IMR-90 (cell line): ENCODE results near the gene ZNRD2. TPM values are rescaled to one million over a fixed set of nuclear protein-coding genes. Genes with fewer than 3 reads are reported as not detected.

Experiments
- ATAC-seq: fragments of 200-7000 bp; cut with Tn5 transposase; 2 replicates; pipeline ENCODE4 v1.9.1; 2020; ENCODE audit warnings: low read depth, mild to moderate bottlenecking, moderate library complexity
- BruUV-seq: library from RNA; stranded (reverse); fragments of 400-500 nt; replicated peaks from 2 replicates; lab custom pipeline; 2021; lab: Mats Ljungman, UMichigan
- CTCF ChIA-PET: fragments of 300-600 bp; formaldehyde crosslinking; extraction: SDS; loops from one replicate; lab custom pipeline; 2021; ENCODE audit warnings: antibody characterized with exemption; lab: Yijun Ruan, JAX
- POLR2A ChIA-PET: fragments of 300-600 bp; sonication (Branson Sonifier 250); formaldehyde crosslinking; loops from one replicate; lab custom pipeline; 2022; ENCODE audit warnings: antibody characterized with exemption; ENCODE audit not compliant: unreplicated experiment; lab: Charles Lee
- DNase-seq: peaks from one replicate; pipeline ENCODE4 v3.0.0; 2013
- H2AFZ ChIP-seq: replicated peaks from 2 replicates; pipeline ENCODE3; 2013; ENCODE audit warnings: low read length, mild to moderate bottlenecking; ENCODE audit not compliant: poor library complexity
- H2AK5ac ChIP-seq: 2 replicates; pipeline ENCODE4 v1.6.1; 2013; ENCODE audit warnings: low read depth, low read length, inconsistent platforms
- H2AK9ac ChIP-seq: replicated peaks from 2 replicates; pipeline ENCODE3; 2013; ENCODE audit warnings: mild to moderate bottlenecking, low read depth, low read length, moderate library complexity; ENCODE audit not compliant: poor library complexity
- H2BK120ac ChIP-seq: 2 replicates; pipeline ENCODE4 v1.6.1; 2013; ENCODE audit warnings: low read depth, low read length, inconsistent platforms
- H2BK15ac ChIP-seq: 3 replicates; pipeline ENCODE4 v1.6.1; 2013; ENCODE audit warnings: low read depth, low read length, inconsistent platforms
- H2BK20ac ChIP-seq: 2 replicates; pipeline ENCODE4 v1.6.1; 2013; ENCODE audit warnings: low read depth, mild to moderate bottlenecking, inconsistent platforms, low read length, moderate library complexity
- H2BK5ac ChIP-seq: 2 replicates; pipeline ENCODE4 v1.6.1; 2013; ENCODE audit warnings: mild to moderate bottlenecking, low read depth, low read length, inconsistent platforms; ENCODE audit not compliant: poor library complexity, severe bottlenecking
- H3K14ac ChIP-seq: replicated peaks from 2 replicates; pipeline ENCODE4 v1.6.1; 2013; ENCODE audit warnings: low read depth, low read length, inconsistent platforms
- H3K18ac ChIP-seq: 2 replicates; pipeline ENCODE4 v1.6.1; 2013; ENCODE audit warnings: low read depth, low read length, control low read depth
- H3K23ac ChIP-seq: 2 replicates; pipeline ENCODE4 v1.6.1; 2013; ENCODE audit warnings: low read depth, low read length, inconsistent platforms
- H3K27ac ChIP-seq: 2 replicates; pipeline ENCODE4 v1.5.1; 2013; ENCODE audit warnings: mild to moderate bottlenecking, control low read depth, low read length; ENCODE audit not compliant: insufficient read depth
- H3K27me3 ChIP-seq: 2 replicates; pipeline ENCODE4 v1.6.1; 2013; ENCODE audit warnings: low read length; ENCODE audit not compliant: control insufficient read depth, insufficient read depth
- H3K36me3 ChIP-seq: 2 replicates; pipeline ENCODE4 v1.6.1; 2013; ENCODE audit warnings: low read length, mixed read lengths; ENCODE audit not compliant: control insufficient read depth, insufficient read depth
- H3K4ac ChIP-seq: 2 replicates; pipeline ENCODE4 v1.6.1; 2013; ENCODE audit warnings: low read depth, low read length, inconsistent platforms
- H3K4me1 ChIP-seq: 2 replicates; pipeline ENCODE4 v1.6.1; 2013; ENCODE audit warnings: low read length, mixed read lengths; ENCODE audit not compliant: control insufficient read depth, insufficient read depth
- H3K4me2 ChIP-seq: 2 replicates; pipeline ENCODE4 v1.6.1; 2013; ENCODE audit warnings: low read depth, mild to moderate bottlenecking, control low read depth, low read length, moderate library complexity
- H3K4me3 ChIP-seq: 2 replicates; pipeline ENCODE4 v1.5.1; 2013; ENCODE audit warnings: low read depth, mild to moderate bottlenecking, control low read depth, low read length, moderate library complexity; ENCODE audit not compliant: insufficient read depth
- H3K56ac ChIP-seq: 2 replicates; pipeline ENCODE4 v1.6.1; 2013; ENCODE audit warnings: low read length, inconsistent platforms; ENCODE audit not compliant: insufficient read depth; ENCODE audit errors: extremely low read depth
- H3K79me1 ChIP-seq, 2 experiments: 2 replicates each; pipeline ENCODE4 v1.6.1; 2013; ENCODE audit warnings: low read length in 2 of 2, inconsistent platforms in 1 of 2, low read depth in 1 of 2
- H3K9ac ChIP-seq: 2 replicates; pipeline ENCODE4 v1.6.1; 2013; ENCODE audit warnings: low read depth, low read length, control low read depth
- H3K9me1 ChIP-seq: 2 replicates; pipeline ENCODE4 v1.6.1; 2013; ENCODE audit warnings: low read length, inconsistent platforms; ENCODE audit not compliant: insufficient read depth
- H3K9me3 ChIP-seq: 2 replicates; pipeline ENCODE4 v1.6.1; 2013; ENCODE audit warnings: low read length; ENCODE audit not compliant: control insufficient read depth, insufficient read depth
- H4K20me1 ChIP-seq: 2 replicates; pipeline ENCODE4 v1.6.1; 2013; ENCODE audit warnings: low read length, inconsistent platforms; ENCODE audit not compliant: insufficient read depth
- H4K5ac ChIP-seq: 2 replicates; pipeline ENCODE4 v1.6.1; 2013; ENCODE audit warnings: mild to moderate bottlenecking, low read depth, low read length, control low read depth
- H4K8ac ChIP-seq, 2 experiments: 2 replicates each; pipeline ENCODE4 v1.6.1; 2013; ENCODE audit warnings: low read depth in 2 of 2, low read length in 2 of 2, control low read depth in 1 of 2, inconsistent platforms in 1 of 2
- H4K91ac ChIP-seq: 2 replicates; pipeline ENCODE4 v1.6.1; 2013; ENCODE audit warnings: low read depth, low read length, inconsistent platforms; ENCODE audit not compliant: insufficient read depth
- BHLHE40 ChIP-seq: fragments of 150-350 bp; IDR thresholded peaks from 2 replicates; pipeline ENCODE4 v1.6.1; 2016; ENCODE audit warnings: mild to moderate bottlenecking, low read depth, low read length
- CEBPB ChIP-seq: IDR thresholded peaks from 2 replicates; pipeline ENCODE4 v1.6.1; 2012; ENCODE audit warnings: low read depth, low read length, improper control_type of control experiment
- CHD1 ChIP-seq: IDR thresholded peaks from 2 replicates; pipeline ENCODE4 v1.6.1; 2012; ENCODE audit warnings: low read depth, low read length, improper control_type of control experiment
- MXI1 ChIP-seq: IDR thresholded peaks from 2 replicates; pipeline ENCODE4 v1.6.1; 2012; ENCODE audit warnings: low read depth, mild to moderate bottlenecking, low read length, moderate library complexity, borderline replicate concordance
- NFE2L2 ChIP-seq: fragments of 150-350 bp; IDR thresholded peaks from 2 replicates; pipeline ENCODE4 v1.6.1; 2016; ENCODE audit warnings: low read depth, mild to moderate bottlenecking, low read length
- WGBS, 2 experiments: methylation state at CpG; one replicate each; pipeline versions ENCODE4 v1.1.5 to v1.1.7; 2013; ENCODE audit warnings: missing lambda C conversion rate in 2 of 2; ENCODE audit not compliant: insufficient read length in 1 of 2; ENCODE audit errors: extremely low coverage in 2 of 2; 5-methylcytosine and 5-hydroxymethylcytosine counted together
- dilution Hi-C: fragments of 300-500 bp; cut with HindIII; formaldehyde crosslinking; loops from one replicate; pipeline ENCODE4 v1.14.3; 2018; ENCODE audit warnings: low sequenced_read_pairs; ENCODE audit not compliant: unreplicated experiment
- in situ Hi-C: fragments of 300-500 bp; cut with MboI; formaldehyde crosslinking; loops from 3 replicates; pipeline ENCODE4 v1.14.3; 2019; ENCODE audit warnings: low sequenced_read_pairs, inconsistent platforms, mixed read lengths
- intact Hi-C: fragments of 100-400 bp; cut with micrococcal nuclease; formaldehyde crosslinking; loops from 2 replicates; pipeline ENCODE4 v1.10.0; 2022
- polyA plus RNA-seq, 3 experiments: library from polyadenylated mRNA; depleted of rRNA; stranded (reverse); fragments of >200 nt; gene quantifications; 2 replicates each; pipeline ENCODE4 v1.2.3, GENCODE V29; 2012; ENCODE audit warnings: low replicate concordance in 1 of 3
- total RNA-seq: library from RNA; depleted of rRNA; stranded (reverse); fragments of >200 nt; gene quantifications from 2 replicates; pipeline ENCODE4 v1.2.3, GENCODE V29; 2012
- TF ChIP-seq, protein P1 (sequence below): fragments of 150-350 bp; IDR thresholded peaks from 2 replicates; pipeline ENCODE4 v1.6.1; 2016; ENCODE audit warnings: low read depth, mild to moderate bottlenecking, low read length, moderate library complexity, borderline replicate concordance

The ZNRD2 gene
- total and polyA plus RNA-seq, 2 of the 4 experiments (the other 2 are of a cell fraction) = 75.6 to 90.3 TPM

GRCh38 chr11:65571420-65571819, 1.1 kb downstream of the ZNRD2 start:
- Histone ChIP-seq H2BK20ac (no peak overlapping the region), H4K91ac (no peak overlapping the region), H3K14ac (no peak overlapping the region), H3K27ac (no peak overlapping the region), H3K9me1 (peaks cover 19% of the 10 kb centered on the region), H4K20me1 (peaks cover 27% of the 10 kb centered on the region), H3K36me3 (peaks cover 4% of the 10 kb centered on the region; the same call in 1 of the 2 replicates), H3K9me3 (no peaks in the 10 kb centered on the region), H2AK5ac (peak overlapping the region; percentile 35; the same call in 1 of the 2 replicates), H2AFZ (no peak overlapping the region), H4K8ac (no peak overlapping the region), H3K18ac (no peak overlapping the region), H3K4me2 (peak overlapping the region; percentile 93; the same call in 1 of the 2 replicates), H3K9ac (no peak overlapping the region; the same call in 1 of the 2 replicates), H3K4me3 (no peak overlapping the region), H4K5ac (no peak overlapping the region), H3K27me3 (no peaks in the 10 kb centered on the region), H3K4ac (no peak overlapping the region), H2AK9ac (peak overlapping the region; percentile 96), H2BK15ac (no peak overlapping the region), H3K4me1 (peaks cover 24% of the 10 kb centered on the region), H2BK120ac (no peak overlapping the region), H2BK5ac (no peak overlapping the region), H3K23ac (no peak overlapping the region), H3K56ac (no peak overlapping the region), H3K79me1 (peaks cover 26 to 70% of the 10 kb centered on the region in 2 experiments)
- CTCF ChIA-PET = interaction anchor here (2.6 kb wide), 1 partner anchor 31 kb away, joined by 15 read pairs; no protein-coding TSS in a partner anchor
- no peak for ATAC-seq
- no peak for DNase-seq
- in situ Hi-C loops = no loop called here
- TF ChIP-seq CHD1 (no peak), NFE2L2 (no peak), BHLHE40 (no peak), CEBPB (no peak), MXI1 (no peak)
- TF ChIP-seq, protein P1, sequence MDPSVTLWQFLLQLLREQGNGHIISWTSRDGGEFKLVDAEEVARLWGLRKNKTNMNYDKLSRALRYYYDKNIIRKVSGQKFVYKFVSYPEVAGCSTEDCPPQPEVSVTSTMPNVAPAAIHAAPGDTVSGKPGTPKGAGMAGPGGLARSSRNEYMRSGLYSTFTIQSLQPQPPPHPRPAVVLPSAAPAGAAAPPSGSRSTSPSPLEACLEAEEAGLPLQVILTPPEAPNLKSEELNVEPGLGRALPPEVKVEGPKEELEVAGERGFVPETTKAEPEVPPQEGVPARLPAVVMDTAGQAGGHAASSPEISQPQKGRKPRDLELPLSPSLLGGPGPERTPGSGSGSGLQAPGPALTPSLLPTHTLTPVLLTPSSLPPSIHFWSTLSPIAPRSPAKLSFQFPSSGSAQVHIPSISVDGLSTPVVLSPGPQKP = no peak
- WGBS, 2 experiments = 88% methylated on average over 7 of the region's 9 CpGs; no CpG with 5 or more reads in 1 of the 2 experiments
- intact Hi-C loops = loop anchor here (2.0 to 5.0 kb wide), 3 partner anchors 15 to 189 kb away; partner anchors contain the start of gene SLC25A45
- POLR2A ChIA-PET = no interaction called here
- BruUV-seq = no TSS peak
- dilution Hi-C loops = no loop called here
